HG03280 (cell line): ENCODE results near the gene NCKAP5.

Source experiments
- ATAC-seq: cut with Tn5 transposase; IDR thresholded peaks from one replicate; pipeline ENCODE4 v1.9.1; 2021; ENCODE audit warnings: mild to moderate bottlenecking, moderate library complexity; ENCODE audit not compliant: unreplicated experiment

The NCKAP5 gene

GRCh38 chr2:132750606-132751005 is 817.7 kb downstream of the NCKAP5 start:
- ATAC-seq: no peak

- ATAC-seq: no peak
Measured at GRCh38 chr2:132747046-132747445, 821.2 kb downstream of the NCKAP5 start.

GRCh38 chr2:132741754-132742153 is 826.5 kb downstream of the NCKAP5 start:
- no peak for ATAC-seq

- no peak for ATAC-seq
Measured at GRCh38 chr2:132740081-132740720, 828.1 kb downstream of the NCKAP5 start.

- no peak for ATAC-seq
Measured at GRCh38 chr2:132738223-132738622, 830.0 kb downstream of the NCKAP5 start.

GRCh38 chr2:132736059-132736458 is 832.2 kb downstream of the NCKAP5 start:
- ATAC-seq: no peak

- ATAC-seq: no peak
Measured at GRCh38 chr2:132734961-132735360, 833.3 kb downstream of the NCKAP5 start.

- ATAC-seq: no peak
Measured at GRCh38 chr2:132733094-132733493, 835.2 kb downstream of the NCKAP5 start.

GRCh38 chr2:132732694-132733093 is 835.6 kb downstream of the NCKAP5 start:
- no peak for ATAC-seq

GRCh38 chr2:132731441-132731840 is 836.8 kb downstream of the NCKAP5 start:
- no peak for ATAC-seq

GRCh38 chr2:132730611-132731010 is 837.7 kb downstream of the NCKAP5 start:
- no peak for ATAC-seq

GRCh38 chr2:132729522-132729921 is 838.7 kb downstream of the NCKAP5 start:
- no peak for ATAC-seq

- no peak for ATAC-seq
Measured at GRCh38 chr2:132726155-132726554, 842.1 kb downstream of the NCKAP5 start.

GRCh38 chr2:132725748-132726147 is 842.5 kb downstream of the NCKAP5 start:
- ATAC-seq: no peak

- no peak for ATAC-seq
Measured at GRCh38 chr2:132725148-132725547, 843.1 kb downstream of the NCKAP5 start.

- ATAC-seq: no peak
Measured at GRCh38 chr2:132721938-132722337, 846.3 kb downstream of the NCKAP5 start.

- ATAC-seq: no peak
Measured at GRCh38 chr2:132720393-132720792, 847.9 kb downstream of the NCKAP5 start.

GRCh38 chr2:132719480-132719879 is 848.8 kb downstream of the NCKAP5 start:
- ATAC-seq: no peak

GRCh38 chr2:132716954-132717353 is 851.3 kb downstream of the NCKAP5 start:
- no peak for ATAC-seq

- no peak for ATAC-seq
Measured at GRCh38 chr2:132715386-132716351, 852.6 kb downstream of the NCKAP5 start.

- no peak for ATAC-seq
Measured at GRCh38 chr2:132703396-132703795, 864.9 kb downstream of the NCKAP5 start.

- no peak for ATAC-seq
Measured at GRCh38 chr2:132701810-132702209, 866.5 kb downstream of the NCKAP5 start.
